HepG2 (cell line): Measurements from ENCODE around the gene TRIM7. TPM values are rescaled to one million over a fixed set of nuclear protein-coding genes. Genes with fewer than 3 reads are reported as not detected.
A peak's percentile ranks its signal among the peaks of the same experiment; 100 is the strongest.

Experiments used
- ATAC-seq: fragments of 200-7000 bp; cut with Tn5 transposase; 3 replicates; pipeline ENCODE4 v1.9.1; 2020; ENCODE audit warnings: mild to moderate bottlenecking, moderate library complexity
- BruUV-seq: library from RNA; stranded (reverse); fragments of 400-500 nt; replicated peaks from 2 replicates; lab custom pipeline; 2021; lab: Mats Ljungman, UMichigan
- CTCF ChIA-PET: fragments of 300-600 bp; formaldehyde crosslinking; extraction: SDS; loops from one replicate; lab custom pipeline; 2021; ENCODE audit warnings: low total read pairs, inconsistent platforms, low intra/inter-chr PET ratio; lab: Yijun Ruan, JAX
- POLR2A ChIA-PET: fragments of 350-600 bp; sonication (Branson Sonifier 250); formaldehyde crosslinking; loops from one replicate; lab custom pipeline; 2020; ENCODE audit warnings: antibody characterized with exemption, inconsistent platforms; lab: Yijun Ruan, JAX
- DNase-seq: peaks from one replicate; pipeline ENCODE4 v3.0.0-alpha.2; 2015; ENCODE audit warnings: low spot score
- FAIRE-seq: peaks from 3 replicates; lab custom pipeline; 2011; peaks lifted over from hg19 to GRCh38; lab: Jason Lieb, UNC
- H2AFZ ChIP-seq: one replicate; pipeline ENCODE4 v1.6.1; 2011; ENCODE audit warnings: low read length, inconsistent platforms
- H3K27ac ChIP-seq: fragments of 300-600 bp; 3 replicates; pipeline ENCODE4 v1.8.0; 2011; ENCODE audit warnings: mixed run types, mild to moderate bottlenecking, mixed read lengths, low read length, inconsistent platforms; ENCODE audit not compliant: insufficient read depth; ENCODE audit errors: extremely low read length
- H3K27me3 ChIP-seq, 2 experiments: fragments of 200-600 bp in 1 of 2; 2 replicates in 1 of 2; 3 replicates in 1 of 2; pipeline versions ENCODE4 v1.6.0 to v1.8.0; 2011; ENCODE audit warnings: low read length in 2 of 2, mild to moderate bottlenecking in 2 of 2, moderate library complexity in 2 of 2, inconsistent platforms in 1 of 2; ENCODE audit not compliant: insufficient read depth in 2 of 2, control insufficient read depth in 1 of 2
- H3K36me3 ChIP-seq, 2 experiments: fragments of 200-600 bp in 1 of 2; replicated peaks in 1 of 2; 2 replicates in 1 of 2; 3 replicates in 1 of 2; pipeline versions ENCODE4 v1.5.1 to v1.8.0; 2011; ENCODE audit warnings: low read length in 2 of 2, inconsistent platforms in 1 of 2; ENCODE audit not compliant: insufficient read depth in 2 of 2, control insufficient read depth in 1 of 2
- H3K4me1 ChIP-seq: 2 replicates; pipeline ENCODE4 v1.5.1; 2012; ENCODE audit warnings: low read length, inconsistent platforms; ENCODE audit not compliant: insufficient read depth
- H3K4me2 ChIP-seq: 2 replicates; pipeline ENCODE4 v1.6.0; 2011; ENCODE audit warnings: low read depth, low read length, inconsistent platforms
- H3K4me3 ChIP-seq, 3 experiments: fragments of 200-600 bp in 1 of 3; sonication (generic), shearing (Covaris generic) in 1 of 3; replicated peaks in 1 of 3; 2 replicates each; pipeline ENCODE4 v1.5.1; 2011 to 2016; ENCODE audit warnings: low read length in 3 of 3, inconsistent platforms in 2 of 3, low read depth in 2 of 3, mild to moderate bottlenecking in 2 of 3, control low read depth in 1 of 3, mixed read lengths in 1 of 3; ENCODE audit not compliant: insufficient read depth in 1 of 3
- H3K79me2 ChIP-seq: one replicate; pipeline ENCODE4 v1.6.1; 2011; ENCODE audit warnings: low read length, inconsistent platforms; ENCODE audit not compliant: insufficient read depth
- H3K9ac ChIP-seq: 2 replicates; pipeline ENCODE4 v1.6.0; 2011; ENCODE audit warnings: mild to moderate bottlenecking, low read depth, low read length, inconsistent platforms; ENCODE audit not compliant: insufficient read depth
- H3K9me3 ChIP-seq: 2 replicates; pipeline ENCODE4 v1.5.1; 2012; ENCODE audit warnings: mild to moderate bottlenecking, low read length
- H4K20me1 ChIP-seq: 2 replicates; pipeline ENCODE4 v1.6.0; 2011; ENCODE audit warnings: inconsistent platforms, mild to moderate bottlenecking, low read length, moderate library complexity; ENCODE audit not compliant: insufficient read depth
- GABPB1 ChIP-seq: IDR thresholded peaks from 2 replicates; pipeline ENCODE4 v1.6.1; 2016; ENCODE audit warnings: mild to moderate bottlenecking, missing genetic modification reagents, moderate library complexity, missing compliant biosample characterization
- PHF21A ChIP-seq: sonication (generic); formaldehyde crosslinking; IDR thresholded peaks from 2 replicates; pipeline ENCODE4 v1.5.0; 2020; ENCODE audit warnings: mild to moderate bottlenecking, missing genetic modification reagents
- ZBTB42 ChIP-seq: sonication (generic); formaldehyde crosslinking; IDR thresholded peaks from 2 replicates; pipeline ENCODE4 v1.5.0; 2020; ENCODE audit warnings: mild to moderate bottlenecking, missing genetic modification reagents
- ZFP62 ChIP-seq: sonication (generic); formaldehyde crosslinking; IDR thresholded peaks from 2 replicates; pipeline ENCODE4 v1.4.0; 2020; ENCODE audit warnings: missing genetic modification reagents
- ZFY ChIP-seq: sonication (generic); formaldehyde crosslinking; IDR thresholded peaks from 2 replicates; pipeline ENCODE4 v1.4.0; 2020; ENCODE audit warnings: missing genetic modification reagents
- ZNF264 ChIP-seq: sonication (generic); formaldehyde crosslinking; IDR thresholded peaks from 2 replicates; pipeline ENCODE4 v1.4.0; 2020; ENCODE audit warnings: missing genetic modification reagents
- ZNF282 ChIP-seq: fragments of 450-650 bp; IDR thresholded peaks from 2 replicates; pipeline ENCODE4 v1.6.1; 2018; ENCODE audit not compliant: partially characterized antibody
- ZNF383 ChIP-seq: sonication (generic); formaldehyde crosslinking; IDR thresholded peaks from 2 replicates; pipeline ENCODE4 v1.4.0; 2020; ENCODE audit warnings: missing genetic modification reagents, mild to moderate bottlenecking, borderline replicate concordance
- ZNF572 ChIP-seq: sonication (generic); formaldehyde crosslinking; IDR thresholded peaks from 2 replicates; pipeline ENCODE4 v1.5.1; 2020; ENCODE audit warnings: mild to moderate bottlenecking, missing genetic modification reagents
- ZNF629 ChIP-seq: sonication (generic); formaldehyde crosslinking; conservative IDR thresholded peaks from 2 replicates; pipeline ENCODE4 v1.5.0; 2020; ENCODE audit warnings: missing genetic modification reagents
- ZSCAN21 ChIP-seq: sonication (generic); formaldehyde crosslinking; IDR thresholded peaks from 2 replicates; pipeline ENCODE4 v1.8.0; 2022; ENCODE audit warnings: mild to moderate bottlenecking, missing genetic modification reagents, moderate library complexity, borderline replicate concordance
- WGBS: methylation state at CpG from one replicate; pipeline ENCODE4 v1.1.6; 2017; ENCODE audit warnings: low lambda C conversion rate; 5-methylcytosine and 5-hydroxymethylcytosine counted together
- in situ Hi-C: cut with HindIII; loops from 2 replicates; pipeline ENCODE4 v1.10.0; 2017; ENCODE audit warnings: low pct_unique_long_range_greater_than_20kb; ENCODE audit not compliant: extremely low pct_ligation_motif_present
- intact Hi-C: fragments of 100-400 bp; cut with micrococcal nuclease; formaldehyde crosslinking; loops from one replicate; pipeline ENCODE4 v1.10.0; 2022; ENCODE audit not compliant: unreplicated experiment
- polyA plus RNA-seq, 8 experiments: library from polyadenylated mRNA; depleted of rRNA in 3 of 8; stranded (reverse) in 7 of 8; unstranded in 1 of 8; fragments of >200 nt; fragmentation: Illumina TruSeq in 4 of 8; extraction: Trizol in 4 of 8; gene quantifications; 2 replicates each; pipeline versions ENCODE4 v1.2.1 to v1.2.3, GENCODE V29; 2011 to 2016; ENCODE audit warnings: low read depth in 4 of 8, missing spikeins in 1 of 8, mixed read lengths in 1 of 8; ENCODE audit not compliant: insufficient read depth in 1 of 8
- total RNA-seq, 5 experiments: library from RNA; depleted of rRNA; stranded (reverse); fragments of >200 nt; fragmentation: Illumina TruSeq; extraction: Trizol; gene quantifications; 2 replicates each; pipeline ENCODE4 v1.2.3, GENCODE V29; 2016; ENCODE audit warnings: low read depth in 1 of 5
- TF ChIP-seq, protein P1 (sequence below): sonication (generic); formaldehyde crosslinking; IDR thresholded peaks from 2 replicates; pipeline ENCODE4 v1.4.0; 2020; ENCODE audit warnings: mild to moderate bottlenecking, missing genetic modification reagents
- TF ChIP-seq, protein P2 (sequence below): sonication (generic); formaldehyde crosslinking; IDR thresholded peaks from 2 replicates; pipeline ENCODE4 v1.5.0; 2020; ENCODE audit warnings: missing genetic modification reagents, mild to moderate bottlenecking, borderline replicate concordance
- TF ChIP-seq, protein P3 (sequence below): sonication (generic); formaldehyde crosslinking; IDR thresholded peaks from 2 replicates; pipeline ENCODE4 v1.4.0; 2020; ENCODE audit warnings: missing genetic modification reagents, borderline replicate concordance
- TF ChIP-seq, protein P4 (sequence below): sonication (generic); formaldehyde crosslinking; IDR thresholded peaks from 2 replicates; pipeline ENCODE4 v1.5.1; 2020; ENCODE audit warnings: mild to moderate bottlenecking, missing genetic modification reagents, borderline replicate concordance

Gene TRIM7
- total and polyA plus RNA-seq, 2 of the 13 experiments (the other 11 are each of a cell fraction or from before 2014, with no cell fraction given): 0.13 TPM; not detected in 1

DNA sequence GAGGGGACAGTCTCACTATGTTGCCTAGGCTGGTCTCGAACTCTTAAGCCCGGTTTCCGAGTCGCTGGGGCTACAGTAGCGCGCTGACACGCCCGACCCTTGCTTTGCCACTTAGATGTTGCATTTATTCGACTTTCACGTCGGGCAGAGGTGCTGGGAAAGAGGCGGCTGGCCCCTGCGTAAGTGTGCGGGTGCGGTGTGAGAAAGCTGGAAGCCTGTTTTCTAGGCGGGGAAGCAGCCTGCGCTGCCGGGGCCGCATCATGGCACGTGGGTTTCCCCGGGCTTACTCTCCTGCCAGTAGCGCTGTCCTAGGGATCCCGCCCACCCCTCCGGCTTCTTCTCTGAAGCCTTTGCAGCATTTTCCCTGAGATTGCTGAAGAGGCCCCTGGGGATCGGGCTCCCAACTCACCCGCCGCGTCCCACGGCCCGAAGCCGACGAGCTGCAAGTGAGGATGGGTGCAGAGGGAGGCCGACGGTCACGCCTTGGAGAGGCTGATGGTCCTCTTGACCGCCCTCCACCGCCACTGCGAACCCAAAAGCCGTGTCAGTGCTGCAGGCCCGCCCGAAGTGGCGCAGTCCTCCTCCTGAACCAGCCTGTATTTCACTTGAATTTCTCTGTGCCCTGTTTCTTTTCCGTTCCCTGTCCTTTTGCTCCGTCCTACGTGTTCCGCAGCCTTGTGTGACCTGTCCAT, 12.3 kb upstream of the TRIM7 start:
- DNase-seq: no peak
- Histone ChIP-seq H3K36me3 (no peaks in the 10 kb centered on the region), H3K27me3 (peaks cover 0 to 2% of the 10 kb centered on the region in 2 experiments; a peak in 1 of 5 replicates), H3K27ac (peak overlapping the region; percentile 21), H3K4me3 (peak overlapping the region; percentile 49 to 78 (median 67)), H3K9me3 (no peaks in the 10 kb centered on the region), H3K9ac (no peak overlapping the region), H3K4me1 (peaks cover 35% of the 10 kb centered on the region), H2AFZ (peak overlapping the region; percentile 52), H4K20me1 (no peaks in the 10 kb centered on the region), H3K4me2 (peak overlapping the region; percentile 95), H3K79me2 (no peaks in the 10 kb centered on the region)
- no peak for FAIRE-seq
- POLR2A ChIA-PET: interaction anchor here (0.9 kb wide), 1 partner anchor 10 kb away, joined by 3 read pairs; no protein-coding TSS in a partner anchor
- intact Hi-C loops: no loop called here
- in situ Hi-C loops: no loop called here
- no TSS peak for BruUV-seq
- WGBS: under 1% methylated on average over 22 of the region's 46 CpGs
- CTCF ChIA-PET: no interaction called here
- peak; percentile 42 for ATAC-seq
- TF ChIP-seq ZNF282 (no peak), PHF21A (peak; percentile 61), ZNF264 (CRISPR knock-in tag) (no peak), ZNF383 (CRISPR knock-in tag) (no peak), ZNF629 (CRISPR knock-in tag) (no peak), ZFP62 (CRISPR knock-in tag) (no peak), ZBTB42 (no peak), ZNF572 (CRISPR knock-in tag) (0 out of 2 replicates have a peak, but pooled peaks have one; percentile 26), GABPB1 (CRISPR knock-in tag) (peak; percentile 30; the same call in 1 of the 2 replicates), ZFY (CRISPR knock-in tag) (peak; percentile 20; the same call in 1 of the 2 replicates), ZSCAN21 (CRISPR knock-in tag) (peak; percentile 68; the same call in 1 of the 2 replicates)
- TF ChIP-seq, protein P1, sequence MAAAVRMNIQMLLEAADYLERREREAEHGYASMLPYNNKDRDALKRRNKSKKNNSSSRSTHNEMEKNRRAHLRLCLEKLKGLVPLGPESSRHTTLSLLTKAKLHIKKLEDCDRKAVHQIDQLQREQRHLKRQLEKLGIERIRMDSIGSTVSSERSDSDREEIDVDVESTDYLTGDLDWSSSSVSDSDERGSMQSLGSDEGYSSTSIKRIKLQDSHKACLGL (CRISPR knock-in tag): peak; percentile 81; the same call in 1 of the 2 replicates
- TF ChIP-seq, protein P2, sequence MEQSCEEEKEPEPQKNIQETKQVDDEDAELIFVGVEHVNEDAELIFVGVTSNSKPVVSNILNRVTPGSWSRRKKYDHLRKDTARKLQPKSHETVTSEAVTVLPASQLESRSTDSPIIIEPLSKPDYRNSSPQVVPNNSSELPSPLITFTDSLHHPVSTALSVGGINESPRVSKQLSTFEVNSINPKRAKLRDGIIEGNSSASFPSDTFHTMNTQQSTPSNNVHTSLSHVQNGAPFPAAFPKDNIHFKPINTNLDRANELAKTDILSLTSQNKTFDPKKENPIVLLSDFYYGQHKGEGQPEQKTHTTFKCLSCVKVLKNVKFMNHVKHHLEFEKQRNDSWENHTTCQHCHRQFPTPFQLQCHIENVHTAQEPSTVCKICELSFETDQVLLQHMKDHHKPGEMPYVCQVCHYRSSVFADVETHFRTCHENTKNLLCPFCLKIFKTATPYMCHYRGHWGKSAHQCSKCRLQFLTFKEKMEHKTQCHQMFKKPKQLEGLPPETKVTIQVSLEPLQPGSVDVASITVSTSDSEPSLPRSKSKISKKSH (CRISPR knock-in tag): peak; percentile 59; the same call in 1 of the 2 replicates
- TF ChIP-seq, protein P3, sequence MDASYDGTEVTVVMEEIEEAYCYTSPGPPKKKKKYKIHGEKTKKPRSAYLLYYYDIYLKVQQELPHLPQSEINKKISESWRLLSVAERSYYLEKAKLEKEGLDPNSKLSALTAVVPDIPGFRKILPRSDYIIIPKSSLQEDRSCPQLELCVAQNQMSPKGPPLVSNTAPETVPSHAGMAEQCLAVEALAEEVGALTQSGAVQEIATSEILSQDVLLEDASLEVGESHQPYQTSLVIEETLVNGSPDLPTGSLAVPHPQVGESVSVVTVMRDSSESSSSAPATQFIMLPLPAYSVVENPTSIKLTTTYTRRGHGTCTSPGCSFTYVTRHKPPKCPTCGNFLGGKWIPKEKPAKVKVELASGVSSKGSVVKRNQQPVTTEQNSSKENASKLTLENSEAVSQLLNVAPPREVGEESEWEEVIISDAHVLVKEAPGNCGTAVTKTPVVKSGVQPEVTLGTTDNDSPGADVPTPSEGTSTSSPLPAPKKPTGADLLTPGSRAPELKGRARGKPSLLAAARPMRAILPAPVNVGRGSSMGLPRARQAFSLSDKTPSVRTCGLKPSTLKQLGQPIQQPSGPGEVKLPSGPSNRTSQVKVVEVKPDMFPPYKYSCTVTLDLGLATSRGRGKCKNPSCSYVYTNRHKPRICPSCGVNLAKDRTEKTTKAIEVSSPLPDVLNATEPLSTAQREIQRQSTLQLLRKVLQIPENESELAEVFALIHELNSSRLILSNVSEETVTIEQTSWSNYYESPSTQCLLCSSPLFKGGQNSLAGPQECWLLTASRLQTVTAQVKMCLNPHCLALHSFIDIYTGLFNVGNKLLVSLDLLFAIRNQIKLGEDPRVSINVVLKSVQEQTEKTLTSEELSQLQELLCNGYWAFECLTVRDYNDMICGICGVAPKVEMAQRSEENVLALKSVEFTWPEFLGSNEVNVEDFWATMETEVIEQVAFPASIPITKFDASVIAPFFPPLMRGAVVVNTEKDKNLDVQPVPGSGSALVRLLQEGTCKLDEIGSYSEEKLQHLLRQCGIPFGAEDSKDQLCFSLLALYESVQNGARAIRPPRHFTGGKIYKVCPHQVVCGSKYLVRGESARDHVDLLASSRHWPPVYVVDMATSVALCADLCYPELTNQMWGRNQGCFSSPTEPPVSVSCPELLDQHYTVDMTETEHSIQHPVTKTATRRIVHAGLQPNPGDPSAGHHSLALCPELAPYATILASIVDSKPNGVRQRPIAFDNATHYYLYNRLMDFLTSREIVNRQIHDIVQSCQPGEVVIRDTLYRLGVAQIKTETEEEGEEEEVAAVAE (CRISPR knock-in tag): no peak
- TF ChIP-seq, protein P4, sequence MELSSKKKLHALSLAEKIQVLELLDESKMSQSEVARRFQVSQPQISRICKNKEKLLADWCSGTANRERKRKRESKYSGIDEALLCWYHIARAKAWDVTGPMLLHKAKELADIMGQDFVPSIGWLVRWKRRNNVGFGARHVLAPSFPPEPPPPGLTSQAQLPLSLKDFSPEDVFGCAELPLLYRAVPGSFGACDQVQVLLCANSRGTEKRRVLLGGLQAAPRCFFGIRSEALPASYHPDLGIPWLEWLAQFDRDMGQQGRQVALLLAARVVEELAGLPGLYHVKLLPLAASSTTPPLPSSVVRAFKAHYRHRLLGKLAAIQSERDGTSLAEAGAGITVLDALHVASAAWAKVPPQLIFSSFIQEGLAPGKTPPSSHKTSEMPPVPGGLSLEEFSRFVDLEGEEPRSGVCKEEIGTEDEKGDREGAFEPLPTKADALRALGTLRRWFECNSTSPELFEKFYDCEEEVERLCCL (CRISPR knock-in tag): no peak
